22Rv1 (cell line): Measurements from ENCODE around the gene PNPLA7.
A peak's percentile ranks its signal among the peaks of the same experiment; 100 is the strongest.

ENCODE experiments used
- H3K27ac ChIP-seq: fragments of 450-650 bp; 2 replicates; pipeline ENCODE4 v1.5.1; 2017
- CTCF ChIP-seq: fragments of 450-650 bp; IDR thresholded peaks from 2 replicates; pipeline ENCODE4 v1.5.1; 2017; ENCODE audit warnings: mild to moderate bottlenecking
- ZFX ChIP-seq: fragments of 450-650 bp; IDR thresholded peaks from 2 replicates; pipeline ENCODE4 v1.6.1; 2017; ENCODE audit warnings: antibody characterized with exemption, borderline replicate concordance

Gene PNPLA7

GRCh38 chr9:137487454-137488326 is 62.5 kb downstream of the PNPLA7 start:
- TF ChIP-seq CTCF (no peak), ZFX (no peak)
- H3K27ac ChIP-seq = no peak overlapping the region

- TF ChIP-seq ZFX = no peak
- no peak for TF ChIP-seq CTCF
- H3K27ac ChIP-seq = no peak overlapping the region
These were observed 63.4 kb downstream of the PNPLA7 start for GRCh38 chr9:137486545-137487453.

GRCh38 chr9:137486141-137486490 is 64.1 kb downstream of the PNPLA7 start:
- no peak for TF ChIP-seq CTCF
- TF ChIP-seq ZFX = no peak

GRCh38 chr9:137485343-137486140 is 64.7 kb downstream of the PNPLA7 start:
- TF ChIP-seq CTCF (no peak), ZFX (no peak)
- peak overlapping the region; percentile 61 for H3K27ac ChIP-seq

More at GRCh38 chr9:137486141-137486490, 64.1 kb downstream of the PNPLA7 start:
- no peak overlapping the region for H3K27ac ChIP-seq

- TF ChIP-seq CTCF (no peak), ZFX (no peak)
- peak overlapping the region; percentile 61 for H3K27ac ChIP-seq
These were observed 65.5 kb downstream of the PNPLA7 start for GRCh38 chr9:137484551-137485315.

GRCh38 chr9:137482094-137482781 is 68.0 kb downstream of the PNPLA7 start:
- H3K27ac ChIP-seq = peak overlapping the region; percentile 84
- TF ChIP-seq ZFX = no peak
- TF ChIP-seq CTCF = no peak
